ENCODE results near the gene USP44. TPM values are rescaled to one million over a fixed set of nuclear protein-coding genes. Genes with fewer than 3 reads are reported as not detected.

The USP44 gene
- total RNA-seq, 1 donor, result 0.36 TPM

- H3K4me1 ChIP-seq (ENCODE audit: insufficient read depth, low read length), result peaks cover 16% of the 10 kb centered on the region
- peaks cover 52% of the 10 kb centered on the region for H3K79me2 ChIP-seq (ENCODE audit: insufficient read depth, low read length)
- peaks cover 2% of the 10 kb centered on the region for H3K27me3 ChIP-seq (ENCODE audit: insufficient read depth, low read length)
- peak within 1 kb of the TSS; percentile 95 for H3K4me2 ChIP-seq (ENCODE audit: insufficient read depth, low read length)
- H3K36me3 ChIP-seq (ENCODE audit: insufficient read depth, low read length), result peaks cover 31% of the 10 kb centered on the region
- H4K20me1 ChIP-seq (ENCODE audit: insufficient read depth, low read length), result peaks cover 15% of the 10 kb centered on the region
- no peaks in the 10 kb centered on the region for H3K9me3 ChIP-seq (ENCODE audit: low read depth, low read length)
- peak within 1 kb of the TSS; percentile 95 for H2AFZ ChIP-seq (ENCODE audit: low read length)
- peak; percentile 92 for DNase-seq (ENCODE audit: insufficient read length, low spot score, missing footprints)
- peak within 1 kb of the TSS; percentile 95 for H3K27ac ChIP-seq (ENCODE audit: low read depth, low read length)
- TF ChIP-seq CTCF (IDR thresholded peaks at IDR 0.05; ENCODE audit: extremely low read depth, low read depth, low read length), result no peak
- peak within 1 kb of the TSS; percentile 93 for H3K4me3 ChIP-seq (ENCODE audit: insufficient read depth, low read length)
These were observed 77.2 kb downstream of the USP44 start, which contains the start of gene METAP2 for GRCh38 chr12:95473884-95474659. METAP2 (plus strand) TSS chr12:95474152; CDS start chr12:95474180, 28 bp downstream.

DNA sequence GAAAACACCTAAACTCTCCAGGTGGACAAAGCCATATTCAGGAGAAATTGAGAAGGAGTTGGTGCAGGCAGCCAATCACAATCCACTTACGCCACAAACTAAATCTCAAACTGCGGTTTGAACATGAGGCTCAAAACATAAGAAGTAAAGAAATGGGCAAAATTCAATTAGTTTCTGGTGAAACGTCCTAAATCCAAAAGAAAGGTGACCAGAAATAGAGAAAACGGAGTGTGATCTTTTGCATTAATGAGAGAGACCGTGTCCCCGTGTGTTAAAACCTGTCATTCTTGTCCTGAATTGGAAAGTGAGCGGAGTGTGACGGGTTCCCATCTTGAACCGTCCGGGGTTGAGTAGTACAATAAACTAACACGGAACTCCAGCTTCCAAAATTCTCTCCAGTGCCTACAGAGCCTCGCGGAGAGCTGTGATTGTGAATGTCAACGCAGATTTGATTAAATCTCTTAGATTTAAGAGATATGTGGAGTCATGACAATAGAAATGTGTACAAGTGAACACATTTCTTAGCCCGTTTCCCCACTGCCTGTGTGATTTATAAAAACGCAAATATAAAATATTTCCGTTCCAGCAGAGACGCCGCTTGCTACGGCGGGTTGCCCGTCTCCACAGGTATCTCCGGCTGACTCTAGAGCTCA lies 77.9 kb downstream of the USP44 start:
- H3K4me3 ChIP-seq (ENCODE audit: insufficient read depth, low read length), result peak overlapping the region; percentile 93
- peak; percentile 76 for DNase-seq (ENCODE audit: insufficient read length, low spot score, missing footprints)
- H3K9me3 ChIP-seq (ENCODE audit: low read depth, low read length), result no peaks in the 10 kb centered on the region
- H3K79me2 ChIP-seq (ENCODE audit: insufficient read depth, low read length), result peaks cover 45% of the 10 kb centered on the region
- peaks cover 16% of the 10 kb centered on the region for H3K4me1 ChIP-seq (ENCODE audit: insufficient read depth, low read length)
- H2AFZ ChIP-seq (ENCODE audit: low read length), result peak overlapping the region; percentile 95
- H3K27ac ChIP-seq (ENCODE audit: low read depth, low read length), result peak overlapping the region; percentile 95
- peaks cover 9% of the 10 kb centered on the region for H4K20me1 ChIP-seq (ENCODE audit: insufficient read depth, low read length)
- H3K4me2 ChIP-seq (ENCODE audit: insufficient read depth, low read length), result peak overlapping the region; percentile 95
- peaks cover 2% of the 10 kb centered on the region for H3K27me3 ChIP-seq (ENCODE audit: insufficient read depth, low read length)
- peaks cover 24% of the 10 kb centered on the region for H3K36me3 ChIP-seq (ENCODE audit: insufficient read depth, low read length)
- no peak for TF ChIP-seq CTCF (IDR thresholded peaks at IDR 0.05; ENCODE audit: extremely low read depth, low read depth, low read length)

DNA sequence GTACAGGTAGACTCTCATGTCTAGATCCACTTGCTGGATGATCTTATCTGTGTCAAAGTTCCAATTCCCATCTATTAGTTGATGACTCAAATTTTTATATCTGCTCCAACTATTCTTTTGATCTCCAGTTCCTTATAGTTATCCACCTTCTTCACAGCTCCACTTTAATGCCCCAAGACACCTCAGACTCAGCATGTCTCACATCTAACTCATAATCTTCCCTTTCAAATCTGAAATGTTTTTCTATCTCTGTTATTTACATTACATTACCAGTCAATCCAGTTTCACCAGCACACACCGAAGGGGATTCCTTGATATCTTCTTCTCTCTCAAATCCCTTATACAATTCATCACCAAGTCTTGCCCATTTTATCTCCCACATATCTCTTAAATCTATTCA lies 81.0 kb downstream of the USP44 start:
- DNase-seq (ENCODE audit: insufficient read length, low spot score, missing footprints), result no peak
- peaks cover 11% of the 10 kb centered on the region for H3K4me1 ChIP-seq (ENCODE audit: insufficient read depth, low read length)
- no peak overlapping the region for H3K4me3 ChIP-seq (ENCODE audit: insufficient read depth, low read length)
- no peaks in the 10 kb centered on the region for H3K36me3 ChIP-seq (ENCODE audit: insufficient read depth, low read length)
- peaks cover 5% of the 10 kb centered on the region for H4K20me1 ChIP-seq (ENCODE audit: insufficient read depth, low read length)
- no peak for TF ChIP-seq CTCF (IDR thresholded peaks at IDR 0.05; ENCODE audit: extremely low read depth, low read depth, low read length)
- no peak overlapping the region for H3K4me2 ChIP-seq (ENCODE audit: insufficient read depth, low read length)
- H3K27me3 ChIP-seq (ENCODE audit: insufficient read depth, low read length), result peaks cover 2% of the 10 kb centered on the region
- H3K79me2 ChIP-seq (ENCODE audit: insufficient read depth, low read length), result peaks cover 14% of the 10 kb centered on the region
- no peak overlapping the region for H2AFZ ChIP-seq (ENCODE audit: low read length)
- no peak overlapping the region for H3K27ac ChIP-seq (ENCODE audit: low read depth, low read length)
- H3K9me3 ChIP-seq (ENCODE audit: low read depth, low read length), result no peaks in the 10 kb centered on the region

Other genes with a start within 250 kb of the USP44 start
- gene METAP2, start 77.3 kb downstream of the USP44 start, total RNA-seq, result 80.7 and 91.6 TPM in 2 replicates
- 45.1 and 47.8 TPM in 2 replicates for gene NTN4, start 239.3 kb upstream of the USP44 start, total RNA-seq

Measured in osteoblast (primary cell).